SK-N-SH treated with all-trans-retinoic acid at 6 μM for 48 hours (cell line): Measurements from ENCODE around the gene PRICKLE1.

Experiments
- ATAC-seq: fragments of 200-7000 bp; cut with Tn5 transposase; 3 replicates; pipeline ENCODE4 v1.9.1; 2020; ENCODE audit warnings: mild to moderate bottlenecking, moderate library complexity
- ARNTL ChIP-seq: fragments of 450-650 bp; formaldehyde crosslinking; IDR thresholded peaks from 2 replicates; pipeline ENCODE4 v1.5.0; 2020; ENCODE audit warnings: low read depth, mild to moderate bottlenecking, moderate library complexity, borderline replicate concordance
- BACH2 ChIP-seq: fragments of 250-450 bp; sonication (Bioruptor Pico); IDR thresholded peaks from 2 replicates; pipeline ENCODE4 v1.9.0; 2021; ENCODE audit warnings: mild to moderate bottlenecking, borderline replicate concordance
- CREB5 ChIP-seq: fragments of 250-450 bp; sonication (Bioruptor Pico); IDR thresholded peaks from 2 replicates; pipeline ENCODE4 v1.5.1; 2020; ENCODE audit warnings: low read depth, mild to moderate bottlenecking, moderate library complexity
- CSDC2 ChIP-seq: fragments of 250-450 bp; sonication (Bioruptor Pico); IDR thresholded peaks from 2 replicates; pipeline ENCODE4 v1.5.0; 2020; ENCODE audit warnings: mild to moderate bottlenecking, moderate library complexity
- ESRRG ChIP-seq: fragments of 250-450 bp; sonication (Bioruptor Pico); IDR thresholded peaks from 2 replicates; pipeline ENCODE4 v1.6.1; 2021; ENCODE audit warnings: mild to moderate bottlenecking
- GLIS3 ChIP-seq: fragments of 250-450 bp; sonication (Bioruptor Pico); IDR thresholded peaks from 2 replicates; pipeline ENCODE4 v1.5.0; 2020; ENCODE audit warnings: mild to moderate bottlenecking, moderate library complexity
- ISL1 ChIP-seq: fragments of 250-450 bp; sonication (Bioruptor Pico); IDR thresholded peaks from 2 replicates; pipeline ENCODE4 v2.1.2; 2022; ENCODE audit warnings: mild to moderate bottlenecking, moderate library complexity
- OSR1 ChIP-seq: fragments of 250-450 bp; sonication (Bioruptor Pico); IDR thresholded peaks from 2 replicates; pipeline ENCODE4 v1.8.0; 2022; ENCODE audit warnings: moderate library complexity, mild to moderate bottlenecking, inconsistent platforms
- PATZ1 ChIP-seq: fragments of 250-450 bp; sonication (Bioruptor Pico); IDR thresholded peaks from 2 replicates; pipeline ENCODE4 v1.8.0; 2020; ENCODE audit warnings: mild to moderate bottlenecking, moderate library complexity, borderline replicate concordance
- POU6F1 ChIP-seq: fragments of 250-450 bp; sonication (Bioruptor Pico); IDR thresholded peaks from 2 replicates; pipeline ENCODE4 v1.8.0; 2021; ENCODE audit warnings: low read depth, mild to moderate bottlenecking, moderate library complexity, borderline replicate concordance
- PPARA ChIP-seq: fragments of 250-450 bp; sonication (Bioruptor Pico); IDR thresholded peaks from 2 replicates; pipeline ENCODE4 v1.5.0; 2020; ENCODE audit warnings: mild to moderate bottlenecking, borderline replicate concordance
- RARB ChIP-seq: fragments of 250-450 bp; sonication (Bioruptor Pico); IDR thresholded peaks from 2 replicates; pipeline ENCODE4 v1.8.0; 2021; ENCODE audit warnings: mild to moderate bottlenecking, moderate library complexity
- SNAI2 ChIP-seq: fragments of 250-450 bp; sonication (Bioruptor Pico); IDR thresholded peaks from 2 replicates; pipeline ENCODE4 v1.5.0; 2020; ENCODE audit warnings: mild to moderate bottlenecking, moderate library complexity
- TCF4 ChIP-seq: fragments of 250-450 bp; sonication (Bioruptor Pico); IDR thresholded peaks from 2 replicates; pipeline ENCODE4 v1.8.0; 2021; ENCODE audit warnings: mild to moderate bottlenecking, moderate library complexity, borderline replicate concordance
- TOX ChIP-seq: fragments of 250-450 bp; sonication (Bioruptor Pico); IDR thresholded peaks from 2 replicates; pipeline ENCODE4 v1.8.0; 2021; ENCODE audit warnings: mild to moderate bottlenecking, moderate library complexity, borderline replicate concordance
- TSHZ2 ChIP-seq: fragments of 250-450 bp; sonication (Bioruptor Pico); IDR thresholded peaks from 2 replicates; pipeline ENCODE4 v1.5.0; 2020; ENCODE audit warnings: mild to moderate bottlenecking, moderate library complexity
- ZC3H10 ChIP-seq: fragments of 250-450 bp; sonication (Bioruptor Pico); IDR thresholded peaks from 2 replicates; pipeline ENCODE4 v1.5.1; 2021; ENCODE audit warnings: mild to moderate bottlenecking, moderate library complexity
- ZFP3 ChIP-seq: fragments of 250-450 bp; sonication (Bioruptor Pico); IDR thresholded peaks from 2 replicates; pipeline ENCODE4 v1.5.0; 2020; ENCODE audit warnings: mild to moderate bottlenecking, moderate library complexity
- ZFP30 ChIP-seq: fragments of 450-650 bp; formaldehyde crosslinking; IDR thresholded peaks from 2 replicates; pipeline ENCODE4 v1.5.0; 2022; ENCODE audit warnings: mild to moderate bottlenecking, moderate library complexity
- ZNF565 ChIP-seq: fragments of 450-650 bp; formaldehyde crosslinking; conservative IDR thresholded peaks from 2 replicates; pipeline ENCODE4 v1.5.0; 2020; ENCODE audit warnings: low read depth, mild to moderate bottlenecking, moderate library complexity
- ZNF70 ChIP-seq: fragments of 450-650 bp; formaldehyde crosslinking; IDR thresholded peaks from 2 replicates; pipeline ENCODE4 v1.5.0; 2020; ENCODE audit warnings: mild to moderate bottlenecking, moderate library complexity
- ZNF8 ChIP-seq: fragments of 450-650 bp; formaldehyde crosslinking; IDR thresholded peaks from 2 replicates; pipeline ENCODE4 v1.5.0; 2020; ENCODE audit warnings: mild to moderate bottlenecking, moderate library complexity

Gene PRICKLE1

GRCh38 chr12:42492267-42492666 lies 97.3 kb downstream of the PRICKLE1 start:
- no peak for ATAC-seq
- TF ChIP-seq ZFP3 (CRISPR knock-in tag) = no peak
- TF ChIP-seq ZNF70 (CRISPR knock-in tag) = no peak
- TF ChIP-seq PATZ1 = no peak
- no peak for TF ChIP-seq CSDC2 (CRISPR knock-in tag)
- TF ChIP-seq ZNF565 (CRISPR knock-in tag) = no peak
- TF ChIP-seq ESRRG (CRISPR knock-in tag) = no peak
- no peak for TF ChIP-seq ISL1 (CRISPR knock-in tag)
- no peak for TF ChIP-seq ZFP30 (CRISPR knock-in tag)
- no peak for TF ChIP-seq ARNTL (CRISPR knock-in tag)
- TF ChIP-seq SNAI2 (CRISPR knock-in tag) = no peak
- no peak for TF ChIP-seq TOX
- no peak for TF ChIP-seq PPARA (CRISPR knock-in tag)
- no peak for TF ChIP-seq GLIS3 (CRISPR knock-in tag)
- TF ChIP-seq TCF4 = no peak
- TF ChIP-seq OSR1 (CRISPR knock-in tag) = no peak
- TF ChIP-seq CREB5 (CRISPR knock-in tag) = no peak
- no peak for TF ChIP-seq RARB (CRISPR knock-in tag)
- no peak for TF ChIP-seq BACH2 (CRISPR knock-in tag)
- TF ChIP-seq ZNF8 (CRISPR knock-in tag) = no peak
- TF ChIP-seq, all 23 proteins: peak for 0

- no peak for ATAC-seq
- TF ChIP-seq ZFP3 (CRISPR knock-in tag) (no peak), ZNF8 (CRISPR knock-in tag) (no peak), ZC3H10 (CRISPR knock-in tag) (no peak), CREB5 (CRISPR knock-in tag) (no peak), ZNF70 (CRISPR knock-in tag) (no peak), CSDC2 (CRISPR knock-in tag) (no peak), ARNTL (CRISPR knock-in tag) (no peak), SNAI2 (CRISPR knock-in tag) (no peak), TOX (no peak), GLIS3 (CRISPR knock-in tag) (no peak), POU6F1 (CRISPR knock-in tag) (no peak)
Observed at GRCh38 chr12:42490261-42490842, 99.2 kb downstream of the PRICKLE1 start.

GRCh38 chr12:42486407-42486806 lies 103.1 kb downstream of the PRICKLE1 start:
- no peak for ATAC-seq

More at GRCh38 chr12:42486407-42486806, 103.1 kb downstream of the PRICKLE1 start:
- TF ChIP-seq POU6F1 (CRISPR knock-in tag) = no peak
- no peak for TF ChIP-seq TSHZ2 (CRISPR knock-in tag)
- no peak for TF ChIP-seq PPARA (CRISPR knock-in tag)
- TF ChIP-seq ZFP30 (CRISPR knock-in tag) = no peak
- no peak for TF ChIP-seq BACH2 (CRISPR knock-in tag)
- no peak for TF ChIP-seq GLIS3 (CRISPR knock-in tag)
- no peak for TF ChIP-seq ZNF8 (CRISPR knock-in tag)
- TF ChIP-seq ARNTL (CRISPR knock-in tag) = no peak
- no peak for TF ChIP-seq ISL1 (CRISPR knock-in tag)
- no peak for TF ChIP-seq ESRRG (CRISPR knock-in tag)
